Heart right ventricle (tissue), 16 donors: ENCODE data around the gene GID4. TPM values are rescaled to one million over a fixed set of nuclear protein-coding genes. Genes with fewer than 3 reads are reported as not detected.

Experiments used
- ATAC-seq, 8 donors: fragments of 200-7000 bp; cut with Tn5 transposase; one replicate each; pipeline ENCODE4 v1.9.1; 2020; ENCODE audit warnings: mild to moderate bottlenecking in 8 of 8, moderate library complexity in 8 of 8, moderate number of reproducible peaks in 1 of 8
- DNase-seq, 2 donors: peaks; one replicate each; pipeline ENCODE4 v3.0.0-alpha.2; 2020
- H3K27ac ChIP-seq, 10 donors: fragments of 200-600 bp; sonication (generic) in 2 of 10; one replicate each; pipeline versions ENCODE4 v1.5.0 to v1.8.0; 2020 to 2022; ENCODE audit warnings: mild to moderate bottlenecking in 3 of 10
- H3K27me3 ChIP-seq, 7 donors: fragments of 200-600 bp; one replicate each; pipeline ENCODE4 v1.8.0; 2021 to 2022; ENCODE audit warnings: mild to moderate bottlenecking in 2 of 7
- H3K36me3 ChIP-seq, 9 donors: fragments of 200-600 bp; sonication (generic) in 1 of 9; one replicate each; pipeline versions ENCODE4 v1.5.0 to v1.8.0; 2020 to 2022; ENCODE audit warnings: mild to moderate bottlenecking in 2 of 9
- H3K4me1 ChIP-seq, 9 donors: fragments of 200-600 bp; sonication (generic) in 1 of 9; one replicate each; pipeline versions ENCODE4 v1.5.0 to v1.8.0; 2020 to 2022; ENCODE audit warnings: mild to moderate bottlenecking in 4 of 9
- H3K4me3 ChIP-seq, 10 donors: fragments of 200-600 bp; sonication (generic) in 2 of 10; one replicate each; pipeline versions ENCODE4 v1.5.0 to v1.8.0; 2020 to 2022; ENCODE audit warnings: mild to moderate bottlenecking in 7 of 10, moderate library complexity in 2 of 10
- H3K9me3 ChIP-seq, 11 donors: fragments of 200-600 bp in 10 of 11; sonication (generic) in 2 of 11; one replicate each; pipeline versions ENCODE4 v1.5.0 to v1.8.0; 2013 to 2022; ENCODE audit warnings: mild to moderate bottlenecking in 2 of 11, control low read depth in 1 of 11, moderate library complexity in 1 of 11
- WGBS, 2 donors: extraction: QIAGEN DNeasy Blood & Tissue Kit; methylation state at CpG; one replicate each; pipeline ENCODE4 v1.1.7; 2013; ENCODE audit warnings: inconsistent platforms in 1 of 2; 5-methylcytosine and 5-hydroxymethylcytosine counted together
- intact Hi-C, 10 donors: fragments of 100-400 bp; cut with DNase I; formaldehyde crosslinking; loops; one replicate each; pipeline versions ENCODE4 v1.11.1 to v1.14.2; 2022
- polyA plus RNA-seq, 2 donors: library from polyadenylated mRNA; stranded (reverse); fragments of 200-250 nt; gene quantifications; one replicate each; pipeline ENCODE4 v1.2.3, GENCODE V29; 2013
- total RNA-seq, 10 donors: library from RNA; stranded (reverse); fragmentation: NEBNext Ultra II Directional in 3 of 10; extraction: Animal tissue kit (Norgen Biotek cat#: 25700) in 3 of 10; gene quantifications; one replicate each; pipeline versions ENCODE4 v1.2.1 to v1.2.4, GENCODE V29; 2021 to 2023
- TF ChIP-seq, protein P1 (sequence below), 9 donors: fragments of 200-600 bp; sonication (generic) in 2 of 9; IDR thresholded peaks; one replicate each; pipeline versions ENCODE4 v1.5.0 to v1.8.0; 2021 to 2022; ENCODE audit warnings: antibody characterized with exemption in 9 of 9, mild to moderate bottlenecking in 5 of 9, moderate library complexity in 1 of 9
- donor health status: Arrhythmogenic right ventricular cardiomyopathy.
- donor health status: ischemic (EF 13 %, LVEDD 7.1; RV severe dilation, severe dysfunction).
- donor health status: healthy with polysubstance abuse.
- donor health status: DM: no; HTN: yes; CAD: no.
- donor health status: DM: no; HTN: no; CAD: no.
- donor health status: ischemic (EF 25% LVEDD 6.9; RV normal size, moderate dysfunction).
- donor health status: ischemic (EF 25% LVEDD 5.7; RV mildly dilated, moderate dysfunction).
- donor health status: healthy.
- donor health status: DM: yes; HTN: yes; CAD: no.
- donor health status: Ischemic cardiomyopathy.
- donor health status: ischemic (EF 35%, LVEDD 5.7; RV mildly dilated, moderate dysfunction).
- donor health status: nonischemic (EF 11% LVEDD 7.7; RV severe dilation, severe dysfunction).
- donor health status: DM: yes; HTN: yes; CAD: no.
- donor health status: PGD.
- donor health status: ischemic (EF 29% LVEDD 5.4; RV normal size, mild dysfunction).
- donor health status: nonischemic (EF 23%, LVEDD 6.1; RV moderate dilation, normal function).

Gene GID4
- total and polyA plus RNA-seq, 12 donors: 7.0 to 23.7 (median 17.1) TPM

GRCh38 chr17:18117533-18117932 is 78.3 kb downstream of the GID4 start:
- H3K4me1 ChIP-seq: no peaks in the 10 kb centered on the region
- no peak overlapping the region for H3K27ac ChIP-seq
- DNase-seq: no peak
- peaks cover 0 to 5% (median 0%) of the 10 kb centered on the region in 7 donors for H3K27me3 ChIP-seq
- TF ChIP-seq, protein P1, sequence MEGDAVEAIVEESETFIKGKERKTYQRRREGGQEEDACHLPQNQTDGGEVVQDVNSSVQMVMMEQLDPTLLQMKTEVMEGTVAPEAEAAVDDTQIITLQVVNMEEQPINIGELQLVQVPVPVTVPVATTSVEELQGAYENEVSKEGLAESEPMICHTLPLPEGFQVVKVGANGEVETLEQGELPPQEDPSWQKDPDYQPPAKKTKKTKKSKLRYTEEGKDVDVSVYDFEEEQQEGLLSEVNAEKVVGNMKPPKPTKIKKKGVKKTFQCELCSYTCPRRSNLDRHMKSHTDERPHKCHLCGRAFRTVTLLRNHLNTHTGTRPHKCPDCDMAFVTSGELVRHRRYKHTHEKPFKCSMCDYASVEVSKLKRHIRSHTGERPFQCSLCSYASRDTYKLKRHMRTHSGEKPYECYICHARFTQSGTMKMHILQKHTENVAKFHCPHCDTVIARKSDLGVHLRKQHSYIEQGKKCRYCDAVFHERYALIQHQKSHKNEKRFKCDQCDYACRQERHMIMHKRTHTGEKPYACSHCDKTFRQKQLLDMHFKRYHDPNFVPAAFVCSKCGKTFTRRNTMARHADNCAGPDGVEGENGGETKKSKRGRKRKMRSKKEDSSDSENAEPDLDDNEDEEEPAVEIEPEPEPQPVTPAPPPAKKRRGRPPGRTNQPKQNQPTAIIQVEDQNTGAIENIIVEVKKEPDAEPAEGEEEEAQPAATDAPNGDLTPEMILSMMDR (IDR thresholded peaks at IDR 0.05): no peak
- WGBS, 2 donors: 91 to 93% methylated on average over 1 of the region's 1 CpG
- H3K36me3 ChIP-seq: no peaks in the 10 kb centered on the region
- peaks cover 0 to 18% (median 0%) of the 10 kb centered on the region in 11 donors for H3K9me3 ChIP-seq
- ATAC-seq: no peak
- intact Hi-C loops: no loop called here
- H3K4me3 ChIP-seq: no peak overlapping the region

Other genes starting within 250 kb of the GID4 start
- 10 to 100 TPM in 8 of 10 donors, 1 to 10 TPM in 2; 9.0 to 44.1 (median 16.4) TPM for gene SREBF1, start 202.4 kb upstream of the GID4 start, total RNA-seq
- 10 to 100 TPM; 49.0 to 61.2 TPM for gene SREBF1, start 202.4 kb upstream of the GID4 start, polyA plus RNA-seq
- 100 to 1,000 TPM; 174 to 331 (median 290) TPM for gene TOM1L2, start 67.0 kb upstream of the GID4 start, total RNA-seq
- gene TOM1L2, start 67.0 kb upstream of the GID4 start, polyA plus RNA-seq: 100 to 1,000 TPM in 1 of 2 donors, 10 to 100 TPM in 1; 46.4 to 114 TPM
- 1 to 10 TPM; 1.1 to 2.6 (median 2.0) TPM for gene DRC3, start 66.5 kb upstream of the GID4 start, total RNA-seq
- gene DRC3, start 66.5 kb upstream of the GID4 start, polyA plus RNA-seq: 1 to 10 TPM in 1 of 2 donors, under 1 TPM in 1; 0.55 to 3.0 TPM
- gene ATPAF2, start 240 bp upstream of the GID4 start, total RNA-seq: 10 to 100 TPM; 32.6 to 43.5 (median 37.4) TPM
- gene ATPAF2, start 240 bp upstream of the GID4 start, polyA plus RNA-seq: 10 to 100 TPM; 21.5 to 55.8 TPM
- gene DRG2, start 48.5 kb downstream of the GID4 start, total RNA-seq: 10 to 100 TPM; 18.1 to 23.3 (median 20.9) TPM
- 10 to 100 TPM; 28.4 to 44.3 TPM for gene DRG2, start 48.5 kb downstream of the GID4 start, polyA plus RNA-seq
- under 1 TPM in 7 of 10 donors, not detected in 3; 0.11 to 0.58 (median 0.26) TPM for gene MYO15A, start 69.3 kb downstream of the GID4 start, total RNA-seq
- 1 to 10 TPM in 1 of 2 donors, under 1 TPM in 1; 0.35 to 1.2 TPM for gene MYO15A, start 69.3 kb downstream of the GID4 start, polyA plus RNA-seq
- 100 to 1,000 TPM; 163 to 208 (median 194) TPM for gene ALKBH5, start 144.4 kb downstream of the GID4 start, total RNA-seq
- 10 to 100 TPM; 72.6 to 80.3 TPM for gene ALKBH5, start 144.4 kb downstream of the GID4 start, polyA plus RNA-seq
- 10 to 100 TPM in 1 of 10 donors, 1 to 10 TPM in 9; 7.2 to 12.4 (median 9.1) TPM for gene LLGL1, start 186.2 kb downstream of the GID4 start, total RNA-seq
- 1 to 10 TPM; 5.8 to 5.9 TPM for gene LLGL1, start 186.2 kb downstream of the GID4 start, polyA plus RNA-seq
- gene FLII, start 219.3 kb downstream of the GID4 start, total RNA-seq: 100 to 1,000 TPM; 207 to 356 (median 281) TPM
- gene FLII, start 219.3 kb downstream of the GID4 start, polyA plus RNA-seq: 100 to 1,000 TPM; 366 to 469 TPM
- 10 to 100 TPM; 23.9 to 43.4 (median 33.5) TPM for gene MIEF2, start 221.3 kb downstream of the GID4 start, total RNA-seq
- gene MIEF2, start 221.3 kb downstream of the GID4 start, polyA plus RNA-seq: 10 to 100 TPM; 18.9 to 20.6 TPM